ENCODE measurements around the gene AMBRA1.

AMBRA1 gene

DNA sequence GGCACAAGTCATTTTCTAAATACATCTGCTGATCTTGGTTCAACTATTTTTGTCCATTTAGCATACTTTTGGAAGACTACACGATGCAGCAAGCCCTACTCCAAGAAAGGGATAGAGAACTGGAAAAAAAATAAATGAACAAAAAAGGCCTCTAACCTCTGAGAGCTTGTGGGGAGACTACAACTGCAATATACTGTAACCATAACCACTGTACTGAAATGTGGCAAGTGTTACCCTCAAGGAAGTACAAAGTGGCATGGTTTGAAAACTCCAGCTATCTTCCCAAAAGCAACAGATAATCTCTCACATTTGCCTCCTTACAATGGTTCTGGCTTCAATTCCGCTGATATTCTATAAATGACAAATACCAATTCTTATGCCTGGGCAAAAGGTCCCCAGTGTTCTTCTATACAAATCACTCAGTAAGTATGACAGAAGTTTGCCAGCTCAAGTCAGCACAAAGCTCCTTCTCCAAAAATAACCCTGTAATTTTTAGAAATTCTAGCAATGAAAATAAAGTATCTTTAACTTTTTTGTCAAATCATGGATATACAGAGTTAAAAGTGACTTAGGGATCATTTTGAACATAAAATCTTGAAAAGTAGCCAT, 22.9 kb downstream of the AMBRA1 start:
- Mint-ChIP-seq H3K9me3 (no peaks in the 10 kb centered on the region), H3K36me3 (peaks cover 9% of the 10 kb centered on the region)

GRCh38 chr11:46565232-46565840, 28.5 kb downstream of the AMBRA1 start:
- CTCF ChIA-PET, result no interaction called here
- H3K27ac Mint-ChIP-seq, result no peak overlapping the region

More for the DNA sequence above, 22.9 kb downstream of the AMBRA1 start:
- CTCF ChIA-PET, result interaction anchor here (1.1 to 1.6 kb wide), 2 partner anchors 10 to 15 kb away, joined by 4 to 6 read pairs; no protein-coding TSS in a partner anchor
- no peaks in the 10 kb centered on the region for H3K27me3 Mint-ChIP-seq
- no peak overlapping the region for H3K4me3 Mint-ChIP-seq
- H3K27ac Mint-ChIP-seq, result no peak overlapping the region
- no peak for DNase-seq
- peaks cover 21% of the 10 kb centered on the region for H3K4me1 Mint-ChIP-seq

GRCh38 chr11:46564459-46564858, 29.4 kb downstream of the AMBRA1 start:
- CTCF ChIA-PET, result no interaction called here
- H3K4me1 Mint-ChIP-seq, result peaks cover 29% of the 10 kb centered on the region
- H3K36me3 Mint-ChIP-seq, result peaks cover 4% of the 10 kb centered on the region
- no peak overlapping the region for H3K27ac Mint-ChIP-seq
- H3K9me3 Mint-ChIP-seq, result no peaks in the 10 kb centered on the region
- no peak overlapping the region for H3K4me3 Mint-ChIP-seq
- no peak for DNase-seq
- no peaks in the 10 kb centered on the region for H3K27me3 Mint-ChIP-seq

More at GRCh38 chr11:46565232-46565840, 28.5 kb downstream of the AMBRA1 start:
- H3K4me1 Mint-ChIP-seq, result peaks cover 22% of the 10 kb centered on the region
- H3K27me3 Mint-ChIP-seq, result no peaks in the 10 kb centered on the region
- DNase-seq, result no peak
- H3K36me3 Mint-ChIP-seq, result peaks cover 4% of the 10 kb centered on the region
- no peaks in the 10 kb centered on the region for H3K9me3 Mint-ChIP-seq
- H3K4me3 Mint-ChIP-seq, result no peak overlapping the region

- H3K27ac Mint-ChIP-seq, result no peak overlapping the region
- H3K9me3 Mint-ChIP-seq, result no peaks in the 10 kb centered on the region
- CTCF ChIA-PET, result interaction anchor here (0.6 to 2.2 kb wide), 2 partner anchors 9 to 463 kb away, joined by 3 to 6 read pairs; no protein-coding TSS in a partner anchor
- peaks cover 46% of the 10 kb centered on the region for H3K4me1 Mint-ChIP-seq
- H3K4me3 Mint-ChIP-seq, result no peak overlapping the region
- H3K36me3 Mint-ChIP-seq, result peaks cover 9% of the 10 kb centered on the region
- H3K27me3 Mint-ChIP-seq, result no peaks in the 10 kb centered on the region
- DNase-seq, result no peak
Observed at GRCh38 chr11:46562527-46562926, 31.3 kb downstream of the AMBRA1 start.

- H3K4me1 Mint-ChIP-seq, result peaks cover 62% of the 10 kb centered on the region
- H3K27me3 Mint-ChIP-seq, result no peaks in the 10 kb centered on the region
- DNase-seq, result peak; percentile 54
- peaks cover 11% of the 10 kb centered on the region for H3K36me3 Mint-ChIP-seq
- no peaks in the 10 kb centered on the region for H3K9me3 Mint-ChIP-seq
- peak overlapping the region; percentile 98 for H3K27ac Mint-ChIP-seq
- CTCF ChIA-PET, result interaction anchor here (0.9 to 2.2 kb wide), 3 partner anchors 11 to 111 kb away, joined by 3 to 7 read pairs (median 6); partner anchors contain the start of gene ATG13
- peak overlapping the region; percentile 88 for H3K4me3 Mint-ChIP-seq
Observed at GRCh38 chr11:46560300-46560991, 33.4 kb downstream of the AMBRA1 start.

- DNase-seq, result no peak
- peak overlapping the region; percentile 88 for H3K4me3 Mint-ChIP-seq
- peak overlapping the region; percentile 98 for H3K27ac Mint-ChIP-seq
- no peaks in the 10 kb centered on the region for H3K9me3 Mint-ChIP-seq
- H3K36me3 Mint-ChIP-seq, result peaks cover 14% of the 10 kb centered on the region
- H3K4me1 Mint-ChIP-seq, result peaks cover 68% of the 10 kb centered on the region
- CTCF ChIA-PET, result interaction anchor here (2.0 kb wide), 1 partner anchor 58 kb away, joined by 7 read pairs; the partner anchor contains the start of gene ATG13
- no peaks in the 10 kb centered on the region for H3K27me3 Mint-ChIP-seq
Observed at GRCh38 chr11:46559815-46560214, 34.0 kb downstream of the AMBRA1 start.

DNA sequence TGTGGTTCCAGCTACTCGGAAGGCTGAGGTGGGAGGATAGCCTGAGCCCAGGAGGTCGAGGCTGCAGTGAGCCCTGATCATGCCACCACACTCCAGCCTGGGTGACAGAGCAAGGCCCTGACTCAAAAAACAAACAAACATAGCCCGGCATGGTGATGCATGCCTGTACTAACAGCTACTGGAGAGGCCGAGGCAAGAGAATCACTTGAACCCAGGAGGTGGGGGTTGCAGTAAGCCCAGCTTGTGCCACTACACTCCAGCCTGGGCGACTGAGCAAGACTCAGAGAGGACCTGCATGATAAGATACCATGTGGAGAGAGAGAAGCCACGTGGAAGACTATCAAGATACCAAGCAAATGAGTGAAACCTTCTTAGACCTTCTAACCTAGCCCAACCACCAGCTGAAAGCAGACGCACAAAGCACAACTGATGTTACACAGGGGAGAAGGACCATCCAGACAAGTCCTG, 36.1 kb downstream of the AMBRA1 start:
- H3K4me3 Mint-ChIP-seq, result no peak overlapping the region

DNA sequence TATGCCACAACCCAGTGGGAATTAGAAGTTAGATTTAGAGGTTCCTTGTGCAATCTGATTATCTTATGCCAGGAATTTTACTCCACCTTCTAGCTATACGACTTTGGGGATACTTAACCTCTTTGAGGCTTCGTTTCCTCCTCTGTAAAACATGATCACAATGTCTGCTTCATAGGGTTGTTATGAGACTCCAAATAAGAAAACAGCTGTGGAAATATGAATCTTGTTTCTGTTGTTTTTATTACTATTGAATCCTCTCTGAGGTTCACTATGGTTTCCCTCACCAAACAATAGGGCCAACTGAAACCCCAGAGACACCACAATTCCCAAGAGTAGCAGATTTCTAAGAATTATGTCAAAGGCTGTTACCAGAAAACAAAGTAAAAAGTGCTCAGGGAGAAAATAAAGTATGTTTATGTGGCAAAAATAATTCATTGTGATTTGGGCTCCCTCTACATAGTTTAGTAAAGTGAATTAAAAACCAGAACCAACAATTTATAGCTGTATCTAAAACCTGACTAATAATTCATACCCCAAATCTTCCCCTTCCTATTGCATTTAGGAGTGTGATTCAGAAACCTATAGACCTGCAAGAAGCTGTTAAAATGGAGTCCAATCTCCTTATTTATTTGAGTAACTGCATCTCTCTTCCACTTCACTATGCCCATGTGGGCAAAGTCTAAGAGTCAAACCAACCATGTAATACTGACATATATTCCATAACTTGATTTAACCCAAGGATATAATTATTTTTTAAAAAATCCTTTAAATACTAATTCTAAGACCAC, 38.4 kb downstream of the AMBRA1 start:
- peak overlapping the region; percentile 86 for H3K27ac Mint-ChIP-seq
- peaks cover 66% of the 10 kb centered on the region for H3K4me1 Mint-ChIP-seq
- peak; percentile 49 for DNase-seq
- no peaks in the 10 kb centered on the region for H3K9me3 Mint-ChIP-seq
- CTCF ChIA-PET, result interaction anchor here (1.2 to 1.3 kb wide), 5 partner anchors 15 to 194 kb away, joined by 3 to 4 read pairs (median 3); partner anchors contain the start of gene ATG13
- H3K27me3 Mint-ChIP-seq, result no peaks in the 10 kb centered on the region
- peaks cover 22% of the 10 kb centered on the region for H3K36me3 Mint-ChIP-seq
- H3K4me3 Mint-ChIP-seq, result peak overlapping the region; percentile 57

More for the DNA sequence above, 36.1 kb downstream of the AMBRA1 start:
- H3K36me3 Mint-ChIP-seq, result peaks cover 24% of the 10 kb centered on the region
- CTCF ChIA-PET, result no interaction called here
- H3K9me3 Mint-ChIP-seq, result no peaks in the 10 kb centered on the region
- no peak for DNase-seq
- H3K27me3 Mint-ChIP-seq, result no peaks in the 10 kb centered on the region
- peaks cover 85% of the 10 kb centered on the region for H3K4me1 Mint-ChIP-seq
- H3K27ac Mint-ChIP-seq, result no peak overlapping the region

DNA sequence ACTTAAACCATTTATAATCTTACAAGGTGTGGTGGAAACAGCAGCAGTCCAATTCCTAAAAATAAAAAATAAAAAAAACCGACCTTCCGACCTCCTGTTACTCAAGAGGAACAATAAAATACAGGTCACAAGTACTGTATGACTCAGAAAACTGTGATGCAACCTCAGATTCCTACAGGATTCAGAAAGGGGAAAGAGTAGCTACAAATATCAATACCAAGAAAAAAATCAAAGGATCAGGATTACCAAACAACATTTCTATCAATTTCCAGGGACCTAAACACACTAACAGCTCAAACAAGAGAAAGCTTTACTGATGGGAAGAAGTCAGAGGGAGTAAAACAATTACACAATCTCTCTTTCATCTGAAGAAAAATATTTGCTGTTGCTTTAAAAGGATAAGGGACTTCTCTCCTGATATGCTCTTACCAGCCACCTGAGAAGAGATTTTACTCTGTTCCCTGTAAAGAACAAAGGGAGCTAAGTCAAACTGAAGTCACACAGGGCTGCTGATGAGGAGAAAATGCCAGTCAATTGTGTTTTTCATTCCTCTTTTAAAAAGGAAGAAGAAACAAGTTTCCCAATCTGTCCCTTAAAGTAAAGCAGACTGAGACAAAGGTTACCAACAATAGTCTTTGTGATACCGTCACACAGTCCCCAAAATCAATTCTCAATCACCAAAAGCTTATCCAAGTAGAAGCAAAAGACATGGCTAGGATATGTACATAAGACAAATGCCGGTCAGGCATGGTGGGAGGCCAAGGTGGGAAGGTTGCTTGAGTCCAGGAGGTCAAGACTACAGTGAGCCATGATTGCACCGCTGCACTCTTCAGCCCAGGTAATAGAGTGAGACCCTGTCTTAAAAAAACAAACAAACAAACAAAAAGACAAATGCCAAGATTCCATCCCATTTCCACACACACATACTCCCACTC, 39.3 kb downstream of the AMBRA1 start:
- Mint-ChIP-seq H3K27ac (peak overlapping the region; percentile 86), H3K27me3 (no peaks in the 10 kb centered on the region), H3K9me3 (no peaks in the 10 kb centered on the region), H3K4me1 (peaks cover 59% of the 10 kb centered on the region), H3K4me3 (peak overlapping the region; percentile 57), H3K36me3 (peaks cover 22% of the 10 kb centered on the region)
- CTCF ChIA-PET, result interaction anchor here (0.9 to 1.2 kb wide), 5 partner anchors 9 to 193 kb away, joined by 3 to 4 read pairs (median 3); partner anchors contain the start of gene ATG13
- DNase-seq, result no peak

GRCh38 chr11:46553814-46554212, 40.0 kb downstream of the AMBRA1 start:
- H3K27ac Mint-ChIP-seq, result no peak overlapping the region
- H3K4me3 Mint-ChIP-seq, result no peak overlapping the region
- CTCF ChIA-PET, result interaction anchor here (0.9 to 1.2 kb wide), 2 partner anchors 8 to 24 kb away, joined by 3 read pairs; no protein-coding TSS in a partner anchor
- H3K9me3 Mint-ChIP-seq, result no peaks in the 10 kb centered on the region
- H3K36me3 Mint-ChIP-seq, result peaks cover 22% of the 10 kb centered on the region
- DNase-seq, result no peak
- no peaks in the 10 kb centered on the region for H3K27me3 Mint-ChIP-seq
- peaks cover 53% of the 10 kb centered on the region for H3K4me1 Mint-ChIP-seq

GRCh38 chr11:46551261-46551660, 42.6 kb downstream of the AMBRA1 start:
- Mint-ChIP-seq H3K27me3 (no peaks in the 10 kb centered on the region), H3K9me3 (no peaks in the 10 kb centered on the region), H3K4me1 (peaks cover 34% of the 10 kb centered on the region), H3K27ac (no peak overlapping the region), H3K4me3 (no peak overlapping the region), H3K36me3 (peaks cover 29% of the 10 kb centered on the region)
- CTCF ChIA-PET, result interaction anchor here (1.0 kb wide), 1 partner anchor 25 kb away, joined by 3 read pairs; no protein-coding TSS in a partner anchor
- no peak for DNase-seq

- CTCF ChIA-PET, result interaction anchor here (0.7 to 1.1 kb wide), 3 partner anchors 18 to 157 kb away, joined by 3 to 4 read pairs (median 3); no protein-coding TSS in a partner anchor
- peaks cover 3% of the 10 kb centered on the region for H3K4me1 Mint-ChIP-seq
- H3K9me3 Mint-ChIP-seq, result no peaks in the 10 kb centered on the region
- no peak overlapping the region for H3K27ac Mint-ChIP-seq
- no peaks in the 10 kb centered on the region for H3K27me3 Mint-ChIP-seq
- no peak for DNase-seq
- no peak overlapping the region for H3K4me3 Mint-ChIP-seq
- H3K36me3 Mint-ChIP-seq, result peaks cover 34% of the 10 kb centered on the region
Observed at GRCh38 chr11:46547579-46547978, 46.2 kb downstream of the AMBRA1 start.
